NCI-H146 treated with DMSO at 0.1 percent for 48 hours (cell line): ENCODE measurements around the gene GCG.

Experiments used
- DNase-seq: peaks from one replicate; lab custom pipeline; 2025; ENCODE audit not compliant: unreplicated experiment; lab: John Stamatoyannopoulos, UW

GCG gene

DNA sequence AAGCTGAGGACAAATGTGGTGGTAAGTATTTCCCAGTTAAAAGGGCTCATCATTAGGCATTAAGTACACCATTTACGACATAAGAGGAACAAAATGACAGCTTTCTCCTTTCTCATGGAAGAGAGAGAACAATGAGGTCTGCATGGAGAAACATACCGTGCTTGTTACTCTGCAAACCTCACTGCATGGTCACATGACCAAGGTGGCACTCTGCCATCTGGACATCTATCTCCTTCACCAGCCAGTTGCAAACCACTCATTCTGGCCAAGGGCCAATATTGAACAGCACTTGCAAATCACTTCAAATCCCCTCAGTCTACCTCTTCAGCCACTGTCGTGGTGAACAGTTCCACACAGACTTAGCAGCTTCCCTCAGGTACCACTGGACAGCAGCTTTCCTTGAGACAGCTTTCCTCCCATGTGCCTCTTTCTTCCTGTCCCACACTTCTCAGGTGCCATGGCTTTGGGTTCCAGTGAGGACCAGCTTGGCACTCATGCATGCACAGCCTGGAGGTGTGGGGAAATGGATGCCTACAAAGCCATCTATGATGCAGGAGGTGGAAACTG is 48.5 kb downstream of the GCG start:
- no peak for DNase-seq

- DNase-seq, result no peak
Measured at GRCh38 chr2:162100579-162100978, 51.5 kb downstream of the GCG start.

GRCh38 chr2:162099836-162100235 is 52.2 kb downstream of the GCG start:
- DNase-seq, result no peak
